Suprapubic skin (tissue), 3 donors: Measurements from ENCODE around the gene ZBTB8A.

Experiments
- CTCF ChIP-seq, 2 donors: fragments of 200-600 bp in 1 of 2; fragments of 450-650 bp in 1 of 2; sonication (generic) in 1 of 2; IDR thresholded peaks; one replicate each; pipeline ENCODE4 v1.5.1; 2016 to 2019; ENCODE audit warnings: antibody characterized with exemption in 2 of 2, mild to moderate bottlenecking in 1 of 2, moderate library complexity in 1 of 2
- POLR2A ChIP-seq, 2 donors: fragments of 450-650 bp; IDR thresholded peaks; one replicate each; pipeline ENCODE4 v1.6.1; 2017; ENCODE audit warnings: antibody characterized with exemption in 2 of 2, mild to moderate bottlenecking in 2 of 2, moderate library complexity in 2 of 2

- no peak for TF ChIP-seq CTCF (IDR thresholded peaks at IDR 0.05)
- no peak for TF ChIP-seq POLR2A (IDR thresholded peaks at IDR 0.05)
Observed at GRCh38 chr1:32622806-32623681, 83.8 kb downstream of the ZBTB8A start.
